Loucy (cell line): ENCODE measurements around the gene MYEOV.

Experiments used
- H2AFZ ChIP-seq: fragments of 200-600 bp; sonication (generic); 2 replicates; pipeline ENCODE4 v1.6.0; 2016; ENCODE audit warnings: antibody characterized with exemption, mild to moderate bottlenecking, low read length, moderate library complexity
- H3F3A ChIP-seq: fragments of 200-600 bp; 2 replicates; pipeline ENCODE4 v1.6.0; 2016; ENCODE audit warnings: antibody characterized with exemption, low read depth, mild to moderate bottlenecking
- H3K27me3 ChIP-seq: fragments of 200-600 bp; sonication (generic); 2 replicates; pipeline ENCODE4 v1.6.1; 2014; ENCODE audit warnings: low read length, mild to moderate bottlenecking; ENCODE audit not compliant: insufficient read depth, poor library complexity, severe bottlenecking
- H3K36me3 ChIP-seq: fragments of 200-600 bp; sonication (generic); 2 replicates; pipeline ENCODE4 v1.6.1; 2016; ENCODE audit warnings: low read length; ENCODE audit not compliant: insufficient read depth
- H3K4me1 ChIP-seq: fragments of 200-600 bp; sonication (generic); 2 replicates; pipeline ENCODE4 v1.5.1; 2014; ENCODE audit warnings: low read length, mild to moderate bottlenecking; ENCODE audit not compliant: insufficient read depth, poor library complexity, severe bottlenecking
- H3K4me2 ChIP-seq: fragments of 200-600 bp; sonication (generic); 2 replicates; pipeline ENCODE4 v1.6.0; 2014; ENCODE audit warnings: antibody characterized with exemption, low read length, low read depth, mild to moderate bottlenecking; ENCODE audit not compliant: poor library complexity, severe bottlenecking
- H3K4me3 ChIP-seq: fragments of 200-600 bp; sonication (generic); 2 replicates; pipeline ENCODE4 v1.5.1; 2014; ENCODE audit warnings: low read length, mild to moderate bottlenecking, mixed read lengths; ENCODE audit not compliant: poor library complexity, severe bottlenecking
- H3K79me2 ChIP-seq: fragments of 200-600 bp; sonication (generic); 2 replicates; pipeline ENCODE4 v1.6.1; 2014; ENCODE audit warnings: low read length; ENCODE audit not compliant: insufficient read depth
- H3K9ac ChIP-seq: fragments of 200-600 bp; sonication (generic); 2 replicates; pipeline ENCODE4 v1.6.0; 2014; ENCODE audit warnings: mild to moderate bottlenecking, low read depth, low read length, moderate library complexity; ENCODE audit not compliant: poor library complexity, severe bottlenecking
- H3K9me2 ChIP-seq: fragments of 200-600 bp; sonication (generic); replicated peaks from 2 replicates; pipeline ENCODE4 v1.6.1; 2016; ENCODE audit warnings: low read depth, low read length, mixed read lengths
- H3K9me3 ChIP-seq: fragments of 200-600 bp; sonication (generic); 2 replicates; pipeline ENCODE4 v1.6.1; 2014; ENCODE audit warnings: mild to moderate bottlenecking, antibody characterized with exemption, low read length, low read depth; ENCODE audit not compliant: insufficient read depth
- H4K20me1 ChIP-seq: fragments of 200-600 bp; sonication (generic); 2 replicates; pipeline ENCODE4 v1.6.0; 2014; ENCODE audit warnings: antibody characterized with exemption, low read length, mild to moderate bottlenecking; ENCODE audit not compliant: insufficient read depth, poor library complexity, severe bottlenecking
- CTCF ChIP-seq: fragments of 200-600 bp; sonication (generic); conservative IDR thresholded peaks from 2 replicates; pipeline ENCODE4 v1.5.1; 2014; ENCODE audit warnings: mild to moderate bottlenecking, antibody characterized with exemption, low read length
- EZH2phosphoT487 ChIP-seq: fragments of 200-600 bp; IDR thresholded peaks from 2 replicates; pipeline ENCODE4 v1.6.1; 2018; ENCODE audit warnings: antibody characterized with exemption, mild to moderate bottlenecking, moderate library complexity, borderline replicate concordance

MYEOV gene

GRCh38 chr11:69253028-69253427 is 40.9 kb upstream of the MYEOV start:
- no peak for TF ChIP-seq EZH2phosphoT487
- TF ChIP-seq CTCF = no peak
- H3K36me3 ChIP-seq = no peaks in the 10 kb centered on the region
- no peak overlapping the region for H3K4me2 ChIP-seq
- no peaks in the 10 kb centered on the region for H3F3A ChIP-seq
- no peaks in the 10 kb centered on the region for H3K9me2 ChIP-seq
- H3K4me1 ChIP-seq = no peaks in the 10 kb centered on the region
- peaks cover 4% of the 10 kb centered on the region; the same call in 1 of the 2 replicates for H3K9me3 ChIP-seq
- no peak overlapping the region for H2AFZ ChIP-seq
- no peaks in the 10 kb centered on the region for H3K79me2 ChIP-seq
- no peaks in the 10 kb centered on the region for H3K27me3 ChIP-seq
- H3K9ac ChIP-seq = no peak overlapping the region
- no peak overlapping the region for H3K4me3 ChIP-seq
- H4K20me1 ChIP-seq = no peaks in the 10 kb centered on the region

GRCh38 chr11:69257134-69257533 is 36.8 kb upstream of the MYEOV start:
- H3K4me2 ChIP-seq = no peak overlapping the region
- no peaks in the 10 kb centered on the region for H3K4me1 ChIP-seq
- no peaks in the 10 kb centered on the region for H3K27me3 ChIP-seq
- H3K36me3 ChIP-seq = no peaks in the 10 kb centered on the region
- no peak overlapping the region for H2AFZ ChIP-seq
- H3K9me3 ChIP-seq = peaks cover 4% of the 10 kb centered on the region; the same call in 1 of the 2 replicates
- H3K4me3 ChIP-seq = no peak overlapping the region
- no peak overlapping the region for H3K9ac ChIP-seq
- no peaks in the 10 kb centered on the region for H3K9me2 ChIP-seq
- H3F3A ChIP-seq = no peaks in the 10 kb centered on the region
- H4K20me1 ChIP-seq = no peaks in the 10 kb centered on the region
- TF ChIP-seq CTCF = no peak
- no peak for TF ChIP-seq EZH2phosphoT487
- no peaks in the 10 kb centered on the region for H3K79me2 ChIP-seq

- H3K79me2 ChIP-seq = no peaks in the 10 kb centered on the region
- H4K20me1 ChIP-seq = no peaks in the 10 kb centered on the region
- H3K4me2 ChIP-seq = no peak overlapping the region
- no peaks in the 10 kb centered on the region for H3K27me3 ChIP-seq
- H3K9ac ChIP-seq = no peak overlapping the region
- no peaks in the 10 kb centered on the region for H3K9me2 ChIP-seq
- no peaks in the 10 kb centered on the region for H3K4me1 ChIP-seq
- H3K9me3 ChIP-seq = peaks cover 4% of the 10 kb centered on the region; the same call in 1 of the 2 replicates
- no peaks in the 10 kb centered on the region for H3F3A ChIP-seq
- H3K4me3 ChIP-seq = no peak overlapping the region
- H3K36me3 ChIP-seq = no peaks in the 10 kb centered on the region
- no peak overlapping the region for H2AFZ ChIP-seq
- TF ChIP-seq CTCF (no peak), EZH2phosphoT487 (no peak)
These were observed 35.9 kb upstream of the MYEOV start for GRCh38 chr11:69257838-69258658.
